GM18502 (cell line): Measurements from ENCODE around the gene ATP13A1.
"Not testable (repeated sequence)": the region's sequence is repeated elsewhere in the genome, so short reads cannot be mapped to it uniquely, and the experiment has no call there.

Experiments used
- ATAC-seq: cut with Tn5 transposase; IDR thresholded peaks from one replicate; pipeline ENCODE4 v1.9.1; 2021; ENCODE audit warnings: mild to moderate bottlenecking; ENCODE audit not compliant: unreplicated experiment, poor library complexity

ATP13A1 gene

GRCh38 chr19:19665420-19665948, 2.0 kb upstream of the ATP13A1 start:
- not testable (repeated sequence) for ATAC-seq

GRCh38 chr19:19662871-19663255, 613 bp downstream of the ATP13A1 start:
- ATAC-seq = no peak

GRCh38 chr19:19662344-19662743, 1.1 kb downstream of the ATP13A1 start:
- no peak for ATAC-seq

- peak; percentile 45 for ATAC-seq
Observed at GRCh38 chr19:19661675-19662251, 1.7 kb downstream of the ATP13A1 start.

GRCh38 chr19:19661141-19661674, 2.3 kb downstream of the ATP13A1 start:
- no peak for ATAC-seq

GRCh38 chr19:19659646-19660245, 3.7 kb downstream of the ATP13A1 start:
- ATAC-seq = no peak

GRCh38 chr19:19657397-19657783, 6.1 kb downstream of the ATP13A1 start:
- ATAC-seq = no peak

GRCh38 chr19:19656451-19657396, 6.8 kb downstream of the ATP13A1 start:
- no peak for ATAC-seq

- no peak for ATAC-seq
Observed at GRCh38 chr19:19655641-19656343, 7.7 kb downstream of the ATP13A1 start.

- no peak for ATAC-seq
Observed at GRCh38 chr19:19655051-19655594, 8.4 kb downstream of the ATP13A1 start.

GRCh38 chr19:19654441-19654840, 9.0 kb downstream of the ATP13A1 start:
- ATAC-seq = no peak

- ATAC-seq = no peak
Observed at GRCh38 chr19:19653597-19654147, 9.8 kb downstream of the ATP13A1 start.

- no peak for ATAC-seq
Observed at GRCh38 chr19:19652482-19653295, 10.8 kb downstream of the ATP13A1 start.

GRCh38 chr19:19651076-19651475, 12.4 kb downstream of the ATP13A1 start:
- ATAC-seq = no peak

- ATAC-seq = no peak
Observed at GRCh38 chr19:19650331-19650730, 13.1 kb downstream of the ATP13A1 start.

- ATAC-seq = no peak
Observed at GRCh38 chr19:19649580-19649995, 13.9 kb downstream of the ATP13A1 start.

GRCh38 chr19:19649155-19649554, 14.3 kb downstream of the ATP13A1 start:
- no peak for ATAC-seq

- no peak for ATAC-seq
Observed at GRCh38 chr19:19647037-19647835, 16.2 kb downstream of the ATP13A1 start.
